ENCODE data around the gene TSPAN7.

DNA sequence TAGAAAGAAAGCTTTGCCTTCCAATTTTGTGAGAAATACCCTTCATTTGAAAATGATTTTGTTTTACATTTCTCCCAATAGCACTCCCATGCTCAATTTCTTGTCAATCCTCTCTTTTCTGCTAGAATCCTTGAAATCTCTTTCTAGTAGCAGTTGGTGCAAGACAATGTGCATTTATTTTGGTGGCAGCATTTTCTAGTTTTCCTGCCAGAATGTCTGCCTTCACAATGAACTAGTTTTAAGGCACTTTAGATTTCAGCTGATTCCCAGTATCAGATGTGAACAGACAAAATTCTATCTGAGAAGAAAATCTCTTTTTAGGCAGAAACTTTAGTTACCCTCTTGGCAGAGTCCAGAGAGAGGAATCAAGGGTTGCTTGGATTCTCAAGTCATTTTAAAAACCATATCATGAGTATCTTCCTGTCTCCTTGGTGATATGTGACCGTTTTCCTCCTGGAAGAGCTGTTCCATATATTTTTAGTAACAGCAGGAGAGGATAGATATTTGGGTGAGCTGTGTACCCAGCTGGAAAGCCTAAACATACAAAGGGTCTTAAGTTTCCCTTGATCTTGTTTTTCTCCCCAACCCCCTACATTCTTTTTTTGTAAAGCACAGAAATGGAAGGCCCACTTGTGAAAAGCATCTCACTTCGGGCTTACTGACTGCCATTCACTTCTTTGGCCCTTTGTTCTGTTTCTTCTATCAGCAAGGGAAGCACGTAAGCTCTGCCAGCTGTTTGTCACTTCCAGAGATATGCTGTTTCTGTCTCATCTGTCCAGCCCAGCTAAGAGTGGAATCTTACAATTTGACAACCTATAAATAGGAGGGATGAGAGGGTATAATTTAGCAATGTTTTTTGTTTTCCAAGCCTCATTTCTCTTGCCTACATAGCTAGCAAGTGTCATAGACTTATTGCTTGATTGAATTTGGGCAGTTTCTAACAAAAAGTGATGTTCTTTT lies 38.7 kb downstream of the TSPAN7 start:
- no peak for TF ChIP-seq GABPA (IDR thresholded peaks at IDR 0.05; ENCODE audit: low read depth)
- TF ChIP-seq, protein P1, sequence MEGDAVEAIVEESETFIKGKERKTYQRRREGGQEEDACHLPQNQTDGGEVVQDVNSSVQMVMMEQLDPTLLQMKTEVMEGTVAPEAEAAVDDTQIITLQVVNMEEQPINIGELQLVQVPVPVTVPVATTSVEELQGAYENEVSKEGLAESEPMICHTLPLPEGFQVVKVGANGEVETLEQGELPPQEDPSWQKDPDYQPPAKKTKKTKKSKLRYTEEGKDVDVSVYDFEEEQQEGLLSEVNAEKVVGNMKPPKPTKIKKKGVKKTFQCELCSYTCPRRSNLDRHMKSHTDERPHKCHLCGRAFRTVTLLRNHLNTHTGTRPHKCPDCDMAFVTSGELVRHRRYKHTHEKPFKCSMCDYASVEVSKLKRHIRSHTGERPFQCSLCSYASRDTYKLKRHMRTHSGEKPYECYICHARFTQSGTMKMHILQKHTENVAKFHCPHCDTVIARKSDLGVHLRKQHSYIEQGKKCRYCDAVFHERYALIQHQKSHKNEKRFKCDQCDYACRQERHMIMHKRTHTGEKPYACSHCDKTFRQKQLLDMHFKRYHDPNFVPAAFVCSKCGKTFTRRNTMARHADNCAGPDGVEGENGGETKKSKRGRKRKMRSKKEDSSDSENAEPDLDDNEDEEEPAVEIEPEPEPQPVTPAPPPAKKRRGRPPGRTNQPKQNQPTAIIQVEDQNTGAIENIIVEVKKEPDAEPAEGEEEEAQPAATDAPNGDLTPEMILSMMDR (IDR thresholded peaks at IDR 0.05; ENCODE audit: insufficient read depth, low read length), result no peak
- TF ChIP-seq POLR2AphosphoS5 (IDR thresholded peaks at IDR 0.05; ENCODE audit: low read depth), result no peak
- TF ChIP-seq SPI1 (IDR thresholded peaks at IDR 0.05; ENCODE audit: borderline replicate concordance, low read depth), result no peak
